ENCODE data around the gene PDE8B. TPM values are rescaled to one million over a fixed set of nuclear protein-coding genes. Genes with fewer than 3 reads are reported as not detected.

Gene PDE8B
- total RNA-seq, 1 experiment from 2014 or later, result 0.17 TPM

- Histone ChIP-seq H3K27me3 (ENCODE audit: insufficient read depth, low read length) (no peaks in the 10 kb centered on the region), H3K27ac (ENCODE audit: low read depth, low read length) (no peak overlapping the region), H3K9me3 (ENCODE audit: control insufficient read depth in 1 of 2, insufficient read depth in 1 of 2, low read depth in 1 of 2, low read length in 2 of 2) (no peaks in the 10 kb centered on the region), H3K9me2 (ENCODE audit: insufficient read depth) (no peaks in the 10 kb centered on the region), H3K9ac (ENCODE audit: low read length) (no peak overlapping the region), H2AFZ (ENCODE audit: low read depth, low read length, poor library complexity, severe bottlenecking) (no peak overlapping the region), H3K4me2 (ENCODE audit: low read length) (no peak overlapping the region), H4K20me1 (ENCODE audit: insufficient read depth) (no peaks in the 10 kb centered on the region), H3K4me3 (replicated peaks in 1 of 2; ENCODE audit: low read depth in 1 of 2, low read length in 2 of 2) (no peak overlapping the region), H3K79me2 (ENCODE audit: insufficient read depth, low read length) (no peaks in the 10 kb centered on the region), H3K4me1 (ENCODE audit: control insufficient read depth in 1 of 2, insufficient read depth in 2 of 2, low read length in 2 of 2) (no peaks in the 10 kb centered on the region), H3K36me3 (ENCODE audit: control insufficient read depth in 1 of 2, insufficient read depth in 2 of 2, low read length in 2 of 2) (peaks cover 4 to 5% of the 10 kb centered on the region in 2 experiments; a peak in 1 of 4 replicates)
- ChIA-PET CTCF (no interaction called here), POLR2A (interaction anchor here (0.7 kb wide), 1 partner anchor 9 kb away, joined by 3 read pairs; no protein-coding TSS in a partner anchor), RAD21 (ENCODE audit: low non-redundant PET in 1 of 2, low total read pairs in 2 of 2, uncharacterized antibody in 2 of 2, unreplicated experiment in 2 of 2) (interaction anchor here in 1 of 2 experiments (0.7 kb wide), 1 partner anchor 129 kb away, joined by 5 read pairs; no protein-coding TSS in a partner anchor)
- ATAC-seq (no peak), DNase-seq (ENCODE audit: low read depth, low spot score) (no peak)
- no TSS peak for BruUV-seq (replicated peaks)
- intact Hi-C loops (cut with micrococcal nuclease), result no loop called here
- TF ChIP-seq ELF1 (IDR thresholded peaks at IDR 0.05; ENCODE audit: borderline replicate concordance, low read depth) (no peak), ZNF274 (IDR thresholded peaks at IDR 0.05; ENCODE audit: low read depth, low read length) (no peak), RAD21 (IDR thresholded peaks at IDR 0.05; ENCODE audit: low read depth) (no peak), ZFX (IDR thresholded peaks at IDR 0.05) (no peak), MAX (IDR thresholded peaks at IDR 0.05) (no peak), POLR2A (IDR thresholded peaks at IDR 0.05; ENCODE audit: borderline replicate concordance, extremely low read depth, insufficient read depth, insufficient read length) (no peak), SP1 (IDR thresholded peaks at IDR 0.05; ENCODE audit: low read depth) (no peak), CBX3 (IDR thresholded peaks at IDR 0.05; ENCODE audit: low read depth) (no peak), SIN3A (IDR thresholded peaks at IDR 0.05; ENCODE audit: low read depth) (no peak), YY1 (IDR thresholded peaks at IDR 0.05; ENCODE audit: extremely low read depth, insufficient replicate concordance, low read depth, low read length) (no peak), CEBPB (IDR thresholded peaks at IDR 0.05; ENCODE audit: low read depth) (no peak)
- TF ChIP-seq, protein P1, sequence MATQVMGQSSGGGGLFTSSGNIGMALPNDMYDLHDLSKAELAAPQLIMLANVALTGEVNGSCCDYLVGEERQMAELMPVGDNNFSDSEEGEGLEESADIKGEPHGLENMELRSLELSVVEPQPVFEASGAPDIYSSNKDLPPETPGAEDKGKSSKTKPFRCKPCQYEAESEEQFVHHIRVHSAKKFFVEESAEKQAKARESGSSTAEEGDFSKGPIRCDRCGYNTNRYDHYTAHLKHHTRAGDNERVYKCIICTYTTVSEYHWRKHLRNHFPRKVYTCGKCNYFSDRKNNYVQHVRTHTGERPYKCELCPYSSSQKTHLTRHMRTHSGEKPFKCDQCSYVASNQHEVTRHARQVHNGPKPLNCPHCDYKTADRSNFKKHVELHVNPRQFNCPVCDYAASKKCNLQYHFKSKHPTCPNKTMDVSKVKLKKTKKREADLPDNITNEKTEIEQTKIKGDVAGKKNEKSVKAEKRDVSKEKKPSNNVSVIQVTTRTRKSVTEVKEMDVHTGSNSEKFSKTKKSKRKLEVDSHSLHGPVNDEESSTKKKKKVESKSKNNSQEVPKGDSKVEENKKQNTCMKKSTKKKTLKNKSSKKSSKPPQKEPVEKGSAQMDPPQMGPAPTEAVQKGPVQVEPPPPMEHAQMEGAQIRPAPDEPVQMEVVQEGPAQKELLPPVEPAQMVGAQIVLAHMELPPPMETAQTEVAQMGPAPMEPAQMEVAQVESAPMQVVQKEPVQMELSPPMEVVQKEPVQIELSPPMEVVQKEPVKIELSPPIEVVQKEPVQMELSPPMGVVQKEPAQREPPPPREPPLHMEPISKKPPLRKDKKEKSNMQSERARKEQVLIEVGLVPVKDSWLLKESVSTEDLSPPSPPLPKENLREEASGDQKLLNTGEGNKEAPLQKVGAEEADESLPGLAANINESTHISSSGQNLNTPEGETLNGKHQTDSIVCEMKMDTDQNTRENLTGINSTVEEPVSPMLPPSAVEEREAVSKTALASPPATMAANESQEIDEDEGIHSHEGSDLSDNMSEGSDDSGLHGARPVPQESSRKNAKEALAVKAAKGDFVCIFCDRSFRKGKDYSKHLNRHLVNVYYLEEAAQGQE (IDR thresholded peaks at IDR 0.05; ENCODE audit: low read depth), result no peak
Measured at GRCh38 chr5:77425998-77426659, 215.6 kb downstream of the PDE8B start.

All from HCT116 (cell line).